Measurements from ENCODE around the gene ZSWIM9.
"Not testable (repeated sequence)": the region's sequence is repeated elsewhere in the genome, so short reads cannot be mapped to it uniquely, and the experiment has no call there.

The ZSWIM9 gene

DNA sequence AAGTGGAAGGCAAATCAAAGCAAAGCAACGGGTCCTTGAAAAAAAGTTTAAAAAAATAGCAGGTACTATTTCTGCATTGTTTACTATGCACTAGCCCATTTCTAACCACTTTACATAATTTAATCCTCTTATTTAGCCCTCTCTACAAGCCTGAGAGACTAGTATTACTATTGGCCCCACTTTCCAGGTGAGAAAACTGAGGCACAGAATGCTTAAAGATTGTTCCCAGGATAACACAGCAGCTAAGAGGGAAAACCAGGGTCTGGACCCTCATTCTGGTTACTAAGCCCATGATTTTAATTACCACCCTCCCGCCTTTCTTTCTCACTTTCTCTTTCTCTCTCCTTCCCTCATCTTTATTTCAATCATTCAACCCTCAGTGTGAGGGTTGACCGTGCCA is 5.7 kb downstream of the ZSWIM9 start:
- no peak for DNase-seq

DNA sequence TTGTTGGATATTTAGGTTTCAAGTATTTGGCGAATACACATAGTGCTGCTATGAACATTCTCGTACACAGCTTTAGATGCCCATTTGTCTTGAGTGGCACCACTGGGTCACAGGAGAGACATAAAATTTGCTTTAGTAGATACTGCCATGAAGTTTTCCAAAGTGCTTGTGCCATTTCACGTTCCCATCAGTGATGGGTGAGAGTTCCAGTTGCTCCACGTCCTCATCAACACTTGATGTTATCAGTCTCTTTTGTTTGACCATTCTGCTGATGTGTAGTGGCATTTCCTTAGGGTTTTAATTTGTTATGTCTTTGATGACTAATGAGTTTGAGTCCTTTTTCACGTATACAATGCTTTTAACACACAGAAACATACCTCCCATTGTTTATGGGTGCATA is 11.0 kb downstream of the ZSWIM9 start:
- no peak for DNase-seq

DNA sequence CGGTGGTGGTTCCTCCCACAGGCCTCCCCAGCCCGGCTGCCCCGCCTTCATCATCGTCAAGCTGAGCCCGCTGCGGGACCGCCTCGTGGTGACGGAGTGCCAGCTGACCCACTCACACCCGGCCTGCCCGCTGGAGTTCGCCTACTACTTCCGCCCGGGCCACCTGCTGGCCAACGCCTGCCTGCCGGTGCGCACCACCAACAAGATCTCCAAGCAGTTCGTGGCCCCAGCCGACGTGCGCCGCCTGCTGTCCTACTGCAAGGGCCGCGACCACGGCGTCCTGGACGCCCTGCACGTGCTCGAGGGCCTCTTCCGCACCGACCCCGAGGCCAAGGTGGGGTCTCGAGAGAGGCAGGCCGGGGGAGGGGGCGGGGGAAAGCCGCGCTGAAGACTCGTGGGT is 12.0 kb downstream of the ZSWIM9 start:
- DNase-seq: no peak

DNA sequence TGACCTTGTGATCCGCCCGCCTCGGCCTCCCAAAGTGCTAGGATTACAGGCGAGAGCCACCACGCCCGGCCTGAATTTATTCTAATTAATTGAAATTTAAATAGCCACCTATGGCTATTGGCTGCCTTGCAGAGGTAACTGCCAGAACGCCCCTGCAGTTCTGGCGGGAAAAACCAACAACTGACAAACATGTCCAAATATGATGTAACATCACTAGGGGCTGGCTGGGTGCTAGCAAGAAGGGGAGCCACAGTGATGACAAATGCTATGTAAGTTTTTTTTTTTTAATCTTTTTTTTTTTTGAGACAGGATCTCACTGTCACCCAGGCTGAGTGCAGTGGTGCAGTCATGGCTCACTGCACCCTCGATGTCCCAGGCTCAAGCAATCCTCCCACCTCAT is 12.9 kb downstream of the ZSWIM9 start:
- DNase-seq: no peak

DNA sequence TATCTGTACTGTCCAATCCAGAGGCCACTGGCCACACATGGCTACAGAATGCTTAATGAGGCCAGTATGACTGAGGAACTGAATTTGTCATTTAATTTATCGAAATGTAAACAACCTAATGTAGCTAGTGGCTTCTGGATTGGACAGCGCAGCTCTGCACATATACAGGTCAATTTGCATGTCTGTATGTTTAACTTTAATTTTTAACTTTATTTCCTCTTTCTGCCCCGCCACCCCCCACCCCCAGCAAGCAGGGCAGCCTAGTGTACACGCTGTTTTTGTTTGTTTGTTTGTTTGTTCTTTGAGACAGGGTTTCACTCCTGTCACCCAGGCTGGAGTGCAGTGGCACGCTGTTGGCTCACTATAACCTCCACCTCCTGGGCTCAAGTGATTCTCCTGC is 15.5 kb downstream of the ZSWIM9 start:
- DNase-seq: no peak

DNA sequence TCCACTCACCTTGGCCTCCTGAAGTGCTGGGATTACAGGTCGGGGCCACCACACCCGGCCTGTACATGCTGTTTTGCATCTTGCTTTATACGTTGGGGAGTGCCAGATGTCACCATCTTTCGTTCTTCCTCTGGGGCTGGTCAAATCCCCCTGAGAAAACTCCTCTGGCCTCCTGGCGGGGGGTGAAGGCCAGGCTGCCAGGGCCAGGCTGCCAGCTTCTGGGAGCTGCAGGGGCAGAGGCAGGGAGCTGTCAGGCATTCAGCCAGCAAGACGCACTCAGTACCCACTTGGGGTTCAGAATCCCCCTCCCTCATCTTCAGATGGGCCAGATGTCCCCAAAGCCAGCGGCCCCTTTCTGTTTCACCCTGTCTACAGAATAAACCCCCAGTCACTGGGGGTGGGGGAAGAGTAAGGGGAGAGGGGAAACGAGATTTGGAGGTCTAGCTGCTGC is 16.1 kb downstream of the ZSWIM9 start:
- DNase-seq: no peak

DNA sequence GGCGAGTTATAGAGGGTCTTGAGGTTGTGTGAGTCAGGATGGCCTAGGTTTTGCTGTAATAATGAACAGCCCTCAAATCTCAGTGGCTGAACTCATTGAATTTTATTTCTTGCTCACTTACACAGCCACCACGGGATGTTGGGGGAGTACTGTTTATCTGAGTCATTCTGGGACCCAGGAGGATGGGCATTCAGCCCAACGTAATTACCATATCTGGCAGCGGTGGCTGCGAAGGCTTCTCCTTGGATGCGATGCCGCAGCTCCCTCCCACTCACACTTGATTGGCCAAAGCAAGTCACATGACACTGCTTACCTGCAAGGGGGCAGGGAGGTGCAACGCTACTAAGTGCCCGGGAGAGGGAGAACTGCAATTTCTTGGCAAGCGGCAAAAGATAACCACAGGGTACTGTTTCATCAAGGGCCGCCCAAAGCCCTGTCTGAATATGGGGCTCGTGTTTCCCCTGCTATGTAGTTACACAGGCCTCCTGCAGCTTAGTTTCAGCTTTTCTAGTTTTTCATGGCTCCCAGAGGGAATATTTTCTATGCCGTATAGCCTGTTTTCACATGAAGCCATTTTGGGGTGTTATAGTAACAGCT is 19.9 kb downstream of the ZSWIM9 start:
- DNase-seq: peak; percentile 98 to 99

DNA sequence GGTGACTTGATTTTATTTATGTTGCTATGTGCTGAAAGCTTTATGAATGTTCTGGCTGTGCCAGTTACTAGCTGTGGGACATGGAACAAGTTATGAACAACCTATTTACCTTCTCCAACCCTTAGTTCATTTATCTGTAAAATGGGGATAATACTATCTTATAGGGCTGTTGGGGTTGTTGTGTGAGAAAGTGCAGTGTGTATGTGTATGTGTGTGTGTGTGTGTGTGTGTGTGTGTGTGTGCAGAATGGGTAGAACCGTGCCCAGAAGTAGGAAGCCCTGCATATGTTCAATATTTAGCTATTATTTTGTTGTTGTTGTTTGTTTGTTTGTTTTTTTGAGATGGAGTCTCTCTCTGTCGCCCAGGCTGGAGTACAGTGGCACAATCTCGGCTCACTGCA is 20.4 kb downstream of the ZSWIM9 start:
- DNase-seq: no peak

DNA sequence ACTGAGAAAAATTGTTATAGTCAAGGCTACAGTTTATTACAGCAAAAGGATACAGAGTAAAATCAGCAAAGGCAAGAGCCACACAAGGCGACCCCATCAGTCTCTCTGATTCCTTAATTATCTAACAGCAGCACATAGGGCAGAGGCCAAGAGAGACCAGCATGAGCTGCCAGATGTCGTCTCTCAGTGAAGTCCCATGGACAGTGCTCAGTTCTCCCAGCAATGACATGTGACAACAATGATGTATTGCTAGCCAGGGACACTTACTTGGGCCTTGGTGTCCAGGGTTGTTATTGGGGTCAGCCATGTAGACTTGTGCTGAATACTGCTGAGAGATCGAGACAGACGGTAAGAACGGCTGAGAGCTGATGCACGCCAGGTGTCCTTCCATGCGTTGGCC is 22.3 kb downstream of the ZSWIM9 start:
- DNase-seq: no peak

DNA sequence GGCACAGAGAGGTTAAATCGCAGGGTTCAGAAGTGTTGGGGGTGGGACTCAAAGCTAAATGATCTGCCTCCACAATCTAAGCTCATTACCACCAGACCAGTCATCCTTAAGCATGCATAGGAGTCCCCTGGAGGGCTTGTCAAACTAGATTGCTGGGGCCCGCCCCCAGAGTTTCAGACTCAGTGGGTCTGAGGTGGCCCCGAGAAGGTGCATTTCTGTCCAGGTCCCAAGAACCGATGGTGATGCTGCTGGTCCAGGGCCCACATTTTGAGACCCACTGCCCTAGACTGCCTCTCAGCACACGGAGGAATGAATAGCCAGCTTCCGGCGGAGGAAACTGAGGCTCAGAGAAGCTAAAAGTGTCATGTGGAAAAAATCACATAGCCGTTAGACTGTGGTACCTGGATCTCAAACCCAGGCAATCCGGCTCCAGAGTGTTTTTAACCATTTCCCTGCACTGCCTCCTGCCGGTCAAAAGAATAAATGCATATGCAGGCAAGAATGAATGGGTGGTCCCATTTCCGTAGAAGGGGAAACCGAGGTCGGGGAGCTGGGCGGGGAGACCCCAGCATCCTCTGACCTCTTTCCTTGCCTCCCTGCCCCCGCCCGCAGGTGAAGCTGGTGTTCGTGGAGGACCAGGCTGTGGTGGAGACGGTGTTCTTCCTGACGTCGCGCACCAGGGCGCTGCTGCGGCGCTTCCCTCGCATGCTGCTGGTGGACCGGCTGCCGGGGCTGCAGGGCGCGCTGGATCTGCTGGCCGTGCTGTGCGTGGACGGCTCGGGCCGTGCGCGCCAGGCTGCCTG is 23.8 kb downstream of the ZSWIM9 start:
- DNase-seq: no peak

DNA sequence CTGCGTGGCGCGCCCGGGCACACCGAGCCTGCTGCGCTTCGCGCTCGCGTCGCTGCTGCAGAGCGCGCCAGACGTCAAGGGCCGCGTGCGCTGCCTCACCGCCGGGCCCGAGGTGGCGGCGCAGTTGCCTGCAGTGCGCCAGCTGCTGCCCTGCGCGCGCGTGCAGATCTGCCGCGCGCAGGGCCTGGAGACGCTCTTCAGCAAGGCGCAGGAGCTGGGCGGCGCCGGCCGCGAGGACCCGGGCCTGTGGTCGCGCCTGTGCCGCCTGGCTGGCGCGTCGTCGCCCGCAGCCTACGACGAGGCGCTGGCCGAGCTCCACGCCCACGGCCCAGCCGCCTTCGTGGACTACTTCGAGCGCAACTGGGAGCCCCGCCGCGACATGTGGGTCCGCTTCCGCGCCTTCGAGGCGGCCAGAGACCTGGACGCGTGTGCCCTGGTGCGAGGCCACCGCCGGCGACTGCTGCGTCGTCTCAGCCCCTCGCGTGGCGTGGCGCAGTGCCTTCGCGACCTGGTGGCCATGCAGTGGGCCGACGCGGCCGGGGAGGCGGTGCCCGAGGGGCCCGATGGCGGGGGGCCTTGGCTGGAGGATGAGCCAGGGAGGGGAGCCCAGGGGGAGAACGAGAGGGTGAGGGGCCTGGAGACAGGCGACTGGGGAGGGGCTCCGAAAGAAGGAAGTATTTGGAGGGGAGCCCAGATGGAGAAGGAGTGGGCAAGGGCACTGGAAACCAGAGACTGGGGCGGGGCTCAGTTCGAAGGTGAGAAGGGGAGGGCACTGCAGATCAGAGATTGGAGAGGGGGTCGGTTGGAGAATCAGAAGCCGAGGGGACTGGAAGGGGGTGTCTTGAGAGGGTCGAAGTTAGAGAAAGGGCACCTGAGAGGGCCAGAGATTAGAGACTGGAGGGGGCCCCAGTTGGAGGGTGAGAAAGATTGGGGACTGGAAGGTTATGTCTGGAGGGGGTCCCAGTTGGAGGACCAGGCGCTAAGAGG is 24.7 kb downstream of the ZSWIM9 start:
- DNase-seq: no peak

DNA sequence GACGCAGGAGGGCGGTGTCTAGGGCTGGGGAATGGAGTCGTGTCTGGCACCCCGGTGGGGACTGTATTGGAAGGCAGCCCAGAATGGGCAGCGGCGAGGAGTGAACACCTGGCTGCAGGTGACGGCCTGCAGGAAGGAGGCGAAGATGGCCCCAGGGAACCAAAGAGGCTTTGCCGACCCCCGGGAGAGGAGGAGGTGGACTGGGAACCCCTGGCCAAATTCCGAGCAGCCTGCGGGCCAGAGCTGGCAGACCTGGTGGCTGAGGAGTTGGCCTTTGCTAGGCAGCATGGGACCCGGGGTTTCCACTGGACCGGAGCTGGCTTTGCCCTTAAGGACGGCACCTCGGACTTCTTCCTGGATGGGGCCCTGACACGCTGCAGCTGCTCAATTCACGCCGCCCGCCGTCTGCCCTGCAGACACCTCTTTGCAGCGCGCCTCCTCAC is 25.9 kb downstream of the ZSWIM9 start:
- DNase-seq: peak; percentile 27 to 74

DNA sequence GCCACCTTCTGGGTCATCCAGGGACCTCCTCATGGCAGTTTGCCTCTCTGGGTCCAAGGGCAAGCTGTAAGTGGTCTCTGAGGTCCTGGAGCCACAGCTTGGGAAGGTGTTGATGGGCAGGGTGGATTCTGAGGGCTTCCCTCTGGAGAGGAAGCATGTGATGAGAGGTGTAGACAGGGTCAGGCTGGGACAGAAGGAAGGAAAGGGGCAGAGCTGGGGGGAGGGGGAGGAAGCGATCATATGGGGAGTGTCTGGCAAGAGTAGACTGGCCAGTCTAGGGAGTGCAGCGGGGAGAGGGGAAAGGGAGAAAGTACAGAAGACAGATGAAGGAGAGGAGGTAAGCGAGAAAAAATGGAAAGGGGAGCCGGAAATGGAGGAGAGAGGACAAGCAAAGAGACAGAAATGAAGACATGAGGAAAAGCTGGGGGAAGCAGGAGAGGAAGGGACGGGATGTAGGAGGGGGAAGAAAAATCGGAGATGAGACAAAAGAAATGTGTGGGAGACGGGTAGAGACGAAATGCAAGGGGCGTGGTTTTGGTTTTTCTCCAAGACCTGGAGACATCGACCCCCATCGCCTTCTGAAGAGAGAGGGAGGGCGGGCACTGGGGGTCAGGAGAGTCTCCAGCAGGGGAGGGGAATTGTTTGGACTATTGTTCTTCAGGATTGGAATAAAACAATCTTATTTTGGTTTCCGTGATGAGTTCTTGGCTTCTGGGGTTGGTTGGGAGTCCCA is 26.6 kb downstream of the ZSWIM9 start:
- DNase-seq: no peak

DNA sequence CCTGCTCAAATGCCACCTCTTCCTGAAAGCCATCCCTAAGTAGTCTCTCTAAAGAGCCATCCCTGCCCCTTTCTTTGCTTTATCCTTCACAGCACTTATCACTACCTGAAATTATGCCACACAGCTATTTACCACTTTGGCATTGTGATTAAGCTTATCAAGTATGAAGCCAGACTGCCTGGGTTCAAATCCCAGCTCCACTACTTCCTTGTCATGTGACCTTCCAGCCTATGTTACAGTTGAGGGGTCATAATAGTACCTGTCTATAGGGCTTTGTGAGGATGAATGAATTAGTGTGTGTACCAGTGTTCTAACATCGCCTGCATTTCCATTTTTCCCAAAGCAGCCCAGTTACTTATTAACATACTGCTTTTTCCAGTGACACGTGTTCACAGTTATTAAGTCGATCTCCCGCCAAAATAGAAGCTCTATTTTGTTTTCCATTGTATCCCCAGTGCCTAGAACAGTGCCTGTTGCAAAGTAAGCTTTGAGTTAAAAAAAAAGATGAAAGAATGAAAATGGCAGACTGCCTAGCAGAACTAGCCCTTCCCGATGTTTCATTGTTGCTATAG is 32.8 kb downstream of the ZSWIM9 start:
- DNase-seq: peak in 1 of 2 experiments; percentile 37

DNA sequence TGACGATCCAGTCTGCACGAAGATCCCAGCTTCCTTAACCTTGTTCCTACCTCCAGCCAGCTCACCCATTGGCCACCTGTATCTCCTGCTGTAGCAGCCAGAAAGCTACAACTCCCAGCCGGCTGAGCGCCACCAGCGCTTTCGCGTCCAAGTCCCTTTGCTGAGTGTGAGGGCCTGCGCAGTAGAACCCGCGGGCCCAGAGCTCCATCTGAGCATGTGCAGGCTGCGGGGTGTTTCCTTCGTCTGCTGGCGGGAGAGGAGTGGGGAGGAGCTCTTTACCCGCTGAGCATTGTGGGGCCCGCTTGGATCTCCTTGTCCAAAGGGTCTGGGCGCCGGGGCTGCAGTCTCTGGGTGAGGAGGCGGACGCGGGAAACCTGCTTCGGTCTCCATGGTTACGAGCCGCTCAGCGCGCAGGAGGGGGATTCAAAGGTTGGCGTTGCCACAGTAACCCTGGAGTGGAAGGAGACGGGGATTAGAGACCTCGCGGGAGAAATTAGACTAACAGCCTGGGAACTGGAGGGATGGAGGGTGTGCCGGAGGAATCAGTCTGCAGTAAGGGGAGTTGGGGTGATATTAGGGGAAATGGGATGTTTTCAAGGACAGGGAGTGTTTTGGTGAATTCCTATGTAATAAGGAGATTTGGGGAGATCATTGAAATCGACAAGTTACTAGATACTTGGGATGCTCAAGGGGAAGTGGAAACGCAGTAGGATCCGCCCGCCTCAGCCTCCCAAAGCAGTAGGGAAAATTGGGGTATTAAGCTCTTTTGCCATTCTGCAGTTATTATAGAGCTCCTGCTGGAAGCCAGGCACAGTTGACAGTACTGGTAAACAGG is 33.5 kb downstream of the ZSWIM9 start:
- peak; percentile 97 to 99 for DNase-seq

DNA sequence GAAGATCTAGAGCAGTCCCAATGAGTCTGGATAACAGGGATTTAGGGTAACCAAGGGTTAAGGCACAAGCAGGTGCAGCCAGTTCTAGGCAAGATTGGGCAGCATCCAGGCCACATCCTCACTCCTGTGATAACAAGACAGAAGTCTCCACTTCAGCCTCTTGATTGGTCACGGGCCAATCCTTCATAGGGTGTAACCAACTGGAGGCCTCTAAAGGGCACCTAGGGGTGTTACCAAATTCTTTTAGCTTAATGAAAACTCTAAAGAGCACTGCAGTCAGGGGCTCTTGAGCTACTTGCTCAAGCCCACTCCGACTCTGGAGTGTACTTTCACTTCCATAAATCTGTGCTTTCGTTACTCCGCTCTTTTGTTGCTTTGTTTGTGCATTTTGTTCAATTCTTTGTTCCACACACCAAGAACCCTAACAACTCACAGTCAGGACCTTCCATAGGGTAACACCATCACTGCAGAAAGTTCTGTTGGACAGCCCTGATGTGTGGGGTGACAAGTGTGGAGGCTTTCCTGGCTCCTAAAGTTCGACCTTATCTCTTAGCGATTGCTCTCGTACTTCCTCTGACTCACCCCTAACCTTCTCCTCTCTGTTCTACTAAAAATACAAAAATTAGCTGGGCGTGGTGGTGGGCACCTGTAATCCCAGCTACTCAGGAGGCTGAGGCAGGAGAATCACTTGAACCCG is 36.1 kb downstream of the ZSWIM9 start:
- no peak for DNase-seq

DNA sequence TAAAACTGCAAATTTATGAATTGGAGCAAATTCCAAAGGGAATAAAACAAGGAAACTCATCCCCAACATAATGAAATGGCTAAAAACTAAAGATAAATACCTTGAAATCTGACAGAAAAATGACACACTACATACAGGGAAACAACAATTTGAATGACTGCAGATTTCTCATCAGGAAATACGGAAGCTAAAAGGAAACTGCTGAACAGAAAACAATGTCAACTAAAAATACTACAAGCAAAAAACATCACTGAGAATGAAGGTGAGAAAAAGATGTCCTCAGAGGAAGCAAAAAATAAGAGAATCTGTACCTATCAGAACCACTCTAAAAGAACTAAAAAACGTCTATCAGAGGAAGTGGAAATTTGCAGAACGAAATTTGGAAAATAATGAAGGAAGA is 39.5 kb downstream of the ZSWIM9 start:
- DNase-seq: no peak

DNA sequence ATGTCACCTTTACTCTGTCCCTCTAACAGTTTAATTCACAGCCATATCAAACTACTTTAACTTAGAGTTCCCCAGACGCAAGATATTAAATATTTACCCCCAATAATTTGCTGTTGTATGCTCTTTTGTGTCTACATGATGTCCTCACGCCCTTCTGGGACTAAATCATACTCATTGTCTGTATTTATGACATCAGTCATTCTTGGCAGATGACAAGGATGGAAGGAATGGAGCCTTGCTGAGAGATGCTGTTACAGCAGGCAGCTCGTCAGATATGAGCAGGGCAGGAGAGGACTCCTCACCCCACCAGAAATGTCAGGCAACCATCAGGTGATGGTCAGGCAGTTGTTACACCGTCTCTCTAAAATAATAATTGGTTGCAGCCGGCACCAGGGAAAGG is 43.5 kb downstream of the ZSWIM9 start:
- DNase-seq: no peak

DNA sequence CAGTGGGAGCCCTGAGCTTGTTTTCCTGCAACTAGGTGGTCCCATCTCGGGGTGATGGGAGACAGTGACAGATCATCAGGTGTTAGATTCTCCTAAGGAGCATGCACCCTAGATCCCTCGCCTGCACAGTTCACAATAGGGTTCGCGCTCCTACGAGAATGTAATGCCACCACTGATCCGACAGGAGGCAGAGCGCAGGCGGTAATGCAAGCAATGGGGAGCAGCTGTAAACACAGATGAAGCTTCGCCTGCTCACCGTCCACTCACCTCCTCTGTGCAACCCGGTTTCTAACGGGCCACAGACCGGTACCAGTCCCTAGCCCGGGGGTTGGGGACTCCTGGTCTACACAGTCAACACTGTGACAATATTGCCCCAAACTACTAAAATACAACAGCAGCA is 46.5 kb downstream of the ZSWIM9 start:
- DNase-seq: no peak

DNA sequence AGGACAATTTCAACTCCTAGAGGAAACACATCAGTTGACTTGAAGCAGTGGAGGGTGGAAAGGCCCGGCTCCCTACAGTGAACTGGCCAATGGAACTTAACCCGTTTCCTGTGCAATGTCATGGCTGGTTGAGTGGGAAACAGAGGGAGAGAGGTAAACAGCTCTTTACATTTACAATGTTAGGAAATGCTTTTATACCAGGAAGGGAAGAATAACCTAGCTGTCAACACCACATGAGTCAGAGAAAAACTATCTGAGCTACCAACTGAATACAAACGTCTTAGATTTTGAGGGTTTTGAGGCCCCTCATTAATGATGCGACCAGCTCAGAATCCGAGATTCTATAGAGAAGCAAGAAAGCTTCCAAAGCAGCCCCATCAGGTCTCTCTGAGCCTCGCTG is 48.5 kb downstream of the ZSWIM9 start:
- DNase-seq: no peak

DNA sequence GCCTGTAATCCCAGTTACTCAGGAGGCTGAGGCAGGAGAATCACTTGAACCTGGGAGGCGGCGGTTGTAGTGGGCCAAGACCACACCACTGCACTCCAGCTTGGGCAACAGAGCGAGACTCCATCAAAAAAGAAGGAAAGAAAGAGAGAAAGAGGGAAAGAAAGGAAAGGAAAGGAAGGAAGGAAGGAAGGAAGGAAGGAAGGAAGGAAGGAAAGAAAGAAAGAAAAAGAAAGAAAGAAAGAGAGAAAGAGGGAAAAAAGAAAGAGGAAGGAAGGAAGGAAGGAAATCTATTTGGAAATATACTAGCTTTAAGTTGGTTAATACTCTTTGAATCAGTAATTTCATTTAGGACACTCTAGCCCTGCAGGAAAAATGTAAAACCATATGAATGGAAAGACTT is 50.3 kb downstream of the ZSWIM9 start:
- DNase-seq: not testable (repeated sequence)
